ENCODE measurements around the gene TMEM37.

TMEM37 gene

GRCh38 chr2:119434664-119435063 is 3.0 kb downstream of the TMEM37 start:
- H3K4me3 ChIP-seq (ENCODE audit: low read length in 2 of 2) = no peak overlapping the region
- peaks cover 0 to 2% of the 10 kb centered on the region in 2 donors for H3K36me3 ChIP-seq (ENCODE audit: control insufficient read depth in 2 of 2, insufficient read depth in 2 of 2, low read length in 2 of 2)
- H3K9ac ChIP-seq (ENCODE audit: low read length in 2 of 2) = no peak overlapping the region
- H3K4me1 ChIP-seq (ENCODE audit: control insufficient read depth, insufficient read depth, low read length) = peaks cover 17% of the 10 kb centered on the region
- no peaks in the 10 kb centered on the region for H3K27me3 ChIP-seq (ENCODE audit: control insufficient read depth in 1 of 2, insufficient read depth in 2 of 2, low read length in 2 of 2)
- no peaks in the 10 kb centered on the region for H3K9me3 ChIP-seq (ENCODE audit: control insufficient read depth in 2 of 2, low read length in 2 of 2)
- no peak overlapping the region for H3K27ac ChIP-seq (ENCODE audit: low read length)

- Histone ChIP-seq H3K4me3 (ENCODE audit: low read length in 2 of 2) (no peak overlapping the region), H3K9me3 (ENCODE audit: control insufficient read depth in 2 of 2, low read length in 2 of 2) (no peaks in the 10 kb centered on the region), H3K27ac (ENCODE audit: low read length) (no peak overlapping the region), H3K27me3 (ENCODE audit: control insufficient read depth in 1 of 2, insufficient read depth in 2 of 2, low read length in 2 of 2) (no peaks in the 10 kb centered on the region), H3K9ac (ENCODE audit: low read length in 2 of 2) (no peak overlapping the region), H3K36me3 (ENCODE audit: control insufficient read depth in 2 of 2, insufficient read depth in 2 of 2, low read length in 2 of 2) (peaks cover 0 to 2% of the 10 kb centered on the region in 2 donors), H3K4me1 (ENCODE audit: control insufficient read depth, insufficient read depth, low read length) (peaks cover 13% of the 10 kb centered on the region)
These were observed 3.7 kb downstream of the TMEM37 start for GRCh38 chr2:119435081-119435952.

GRCh38 chr2:119435953-119436297 is 4.3 kb downstream of the TMEM37 start:
- H3K36me3 ChIP-seq (ENCODE audit: control insufficient read depth in 2 of 2, insufficient read depth in 2 of 2, low read length in 2 of 2) = peaks cover 0 to 2% of the 10 kb centered on the region in 2 donors
- H3K9ac ChIP-seq (ENCODE audit: low read length in 2 of 2) = no peak overlapping the region
- H3K27ac ChIP-seq (ENCODE audit: low read length) = no peak overlapping the region
- no peaks in the 10 kb centered on the region for H3K27me3 ChIP-seq (ENCODE audit: control insufficient read depth in 1 of 2, insufficient read depth in 2 of 2, low read length in 2 of 2)
- H3K9me3 ChIP-seq (ENCODE audit: control insufficient read depth in 2 of 2, low read length in 2 of 2) = no peaks in the 10 kb centered on the region
- H3K4me1 ChIP-seq (ENCODE audit: control insufficient read depth, insufficient read depth, low read length) = peaks cover 13% of the 10 kb centered on the region
- H3K4me3 ChIP-seq (ENCODE audit: low read length in 2 of 2) = no peak overlapping the region

- peaks cover 0 to 2% of the 10 kb centered on the region in 2 donors for H3K36me3 ChIP-seq (ENCODE audit: control insufficient read depth in 2 of 2, insufficient read depth in 2 of 2, low read length in 2 of 2)
- H3K27ac ChIP-seq (ENCODE audit: low read length) = no peak overlapping the region
- no peak overlapping the region for H3K4me3 ChIP-seq (ENCODE audit: low read length in 2 of 2)
- no peaks in the 10 kb centered on the region for H3K9me3 ChIP-seq (ENCODE audit: control insufficient read depth in 2 of 2, low read length in 2 of 2)
- no peaks in the 10 kb centered on the region for H3K27me3 ChIP-seq (ENCODE audit: control insufficient read depth in 1 of 2, insufficient read depth in 2 of 2, low read length in 2 of 2)
- no peak overlapping the region for H3K9ac ChIP-seq (ENCODE audit: low read length in 2 of 2)
- peaks cover 4% of the 10 kb centered on the region for H3K4me1 ChIP-seq (ENCODE audit: control insufficient read depth, insufficient read depth, low read length)
These were observed 5.5 kb downstream of the TMEM37 start for GRCh38 chr2:119436993-119437772.

GRCh38 chr2:119438128-119438656 is 6.5 kb downstream of the TMEM37 start:
- Histone ChIP-seq H3K27me3 (ENCODE audit: control insufficient read depth in 1 of 2, insufficient read depth in 2 of 2, low read length in 2 of 2) (no peaks in the 10 kb centered on the region), H3K36me3 (ENCODE audit: control insufficient read depth in 2 of 2, insufficient read depth in 2 of 2, low read length in 2 of 2) (peaks cover 0 to 2% of the 10 kb centered on the region in 2 donors), H3K4me3 (ENCODE audit: low read length in 2 of 2) (no peak overlapping the region), H3K27ac (ENCODE audit: low read length) (no peak overlapping the region), H3K9me3 (ENCODE audit: control insufficient read depth in 2 of 2, low read length in 2 of 2) (no peaks in the 10 kb centered on the region), H3K9ac (ENCODE audit: low read length in 2 of 2) (no peak overlapping the region), H3K4me1 (ENCODE audit: control insufficient read depth, insufficient read depth, low read length) (no peaks in the 10 kb centered on the region)

GRCh38 chr2:119438726-119439284 is 7.2 kb downstream of the TMEM37 start:
- no peaks in the 10 kb centered on the region for H3K4me1 ChIP-seq (ENCODE audit: control insufficient read depth, insufficient read depth, low read length)
- no peaks in the 10 kb centered on the region for H3K27me3 ChIP-seq (ENCODE audit: control insufficient read depth in 1 of 2, insufficient read depth in 2 of 2, low read length in 2 of 2)
- no peak overlapping the region for H3K9ac ChIP-seq (ENCODE audit: low read length in 2 of 2)
- H3K9me3 ChIP-seq (ENCODE audit: control insufficient read depth in 2 of 2, low read length in 2 of 2) = no peaks in the 10 kb centered on the region
- no peak overlapping the region for H3K27ac ChIP-seq (ENCODE audit: low read length)
- no peak overlapping the region for H3K4me3 ChIP-seq (ENCODE audit: low read length in 2 of 2)
- peaks cover 0 to 2% of the 10 kb centered on the region in 2 donors for H3K36me3 ChIP-seq (ENCODE audit: control insufficient read depth in 2 of 2, insufficient read depth in 2 of 2, low read length in 2 of 2)

- Histone ChIP-seq H3K27ac (ENCODE audit: low read length) (no peak overlapping the region), H3K4me3 (ENCODE audit: low read length in 2 of 2) (no peak overlapping the region), H3K27me3 (ENCODE audit: control insufficient read depth in 1 of 2, insufficient read depth in 2 of 2, low read length in 2 of 2) (no peaks in the 10 kb centered on the region), H3K9me3 (ENCODE audit: control insufficient read depth in 2 of 2, low read length in 2 of 2) (no peaks in the 10 kb centered on the region), H3K4me1 (ENCODE audit: control insufficient read depth, insufficient read depth, low read length) (no peaks in the 10 kb centered on the region), H3K36me3 (ENCODE audit: control insufficient read depth in 2 of 2, insufficient read depth in 2 of 2, low read length in 2 of 2) (peaks cover 0 to 2% of the 10 kb centered on the region in 2 donors), H3K9ac (ENCODE audit: low read length in 2 of 2) (no peak overlapping the region)
These were observed 8.2 kb downstream of the TMEM37 start for GRCh38 chr2:119439574-119440500.

- Histone ChIP-seq H3K4me3 (ENCODE audit: low read length in 2 of 2) (no peak overlapping the region), H3K9ac (ENCODE audit: low read length in 2 of 2) (no peak overlapping the region), H3K9me3 (ENCODE audit: control insufficient read depth in 2 of 2, low read length in 2 of 2) (no peaks in the 10 kb centered on the region), H3K36me3 (ENCODE audit: control insufficient read depth in 2 of 2, insufficient read depth in 2 of 2, low read length in 2 of 2) (peaks cover 0 to 2% of the 10 kb centered on the region in 2 donors), H3K27ac (ENCODE audit: low read length) (no peak overlapping the region), H3K27me3 (ENCODE audit: control insufficient read depth in 1 of 2, insufficient read depth in 2 of 2, low read length in 2 of 2) (no peaks in the 10 kb centered on the region), H3K4me1 (ENCODE audit: control insufficient read depth, insufficient read depth, low read length) (no peaks in the 10 kb centered on the region)
These were observed 8.8 kb downstream of the TMEM37 start for GRCh38 chr2:119440501-119440870.

- H3K27ac ChIP-seq (ENCODE audit: low read length) = no peak overlapping the region
These were observed 9.2 kb downstream of the TMEM37 start for GRCh38 chr2:119440873-119441272.

More at GRCh38 chr2:119440873-119441272, 9.2 kb downstream of the TMEM37 start:
- no peak overlapping the region for H3K4me3 ChIP-seq (ENCODE audit: low read length in 2 of 2)
- no peaks in the 10 kb centered on the region for H3K27me3 ChIP-seq (ENCODE audit: control insufficient read depth in 1 of 2, insufficient read depth in 2 of 2, low read length in 2 of 2)
- H3K36me3 ChIP-seq (ENCODE audit: control insufficient read depth in 2 of 2, insufficient read depth in 2 of 2, low read length in 2 of 2) = peaks cover 0 to 2% of the 10 kb centered on the region in 2 donors
- no peak overlapping the region for H3K9ac ChIP-seq (ENCODE audit: low read length in 2 of 2)
- H3K9me3 ChIP-seq (ENCODE audit: control insufficient read depth in 2 of 2, low read length in 2 of 2) = no peaks in the 10 kb centered on the region
- no peaks in the 10 kb centered on the region for H3K4me1 ChIP-seq (ENCODE audit: control insufficient read depth, insufficient read depth, low read length)

All from stomach smooth muscle (tissue), 2 donors.